SK-N-SH (cell line): ENCODE data around the gene NDUFAF8. TPM values are rescaled to one million over a fixed set of nuclear protein-coding genes. Genes with fewer than 3 reads are reported as not detected.
A peak's percentile ranks its signal among the peaks of the same experiment; 100 is the strongest.

Experiments used
- CTCF ChIA-PET: fragments of 300-600, 350-600 bp; formaldehyde crosslinking; extraction: SDS; loops from one replicate; lab custom pipeline; 2021; lab: Yijun Ruan, JAX
- POLR2A ChIA-PET: fragments of 350-600 bp; sonication (Branson Sonifier 250); formaldehyde crosslinking; extraction: SDS; loops from one replicate; lab custom pipeline; 2020; ENCODE audit warnings: antibody characterized with exemption, inconsistent platforms; lab: Yijun Ruan, JAX
- DNase-seq: peaks from one replicate; pipeline ENCODE4 v3.0.0; 2012
- H2AFZ ChIP-seq: fragments of 200-600 bp; sonication (generic); 2 replicates; pipeline ENCODE4 v1.8.1; 2016; ENCODE audit warnings: antibody characterized with exemption, mild to moderate bottlenecking, low read depth
- H3F3A ChIP-seq: fragments of 200-600 bp; sonication (generic); replicated peaks from 2 replicates; pipeline ENCODE3; 2016; ENCODE audit warnings: antibody characterized with exemption, mild to moderate bottlenecking; ENCODE audit not compliant: insufficient read depth
- H3K27ac ChIP-seq, 2 experiments: fragments of 200-500 bp in 1 of 2; fragments of 200-600 bp in 1 of 2; sonication (Bioruptor generic) in 1 of 2; sonication (generic), shearing (Covaris generic) in 1 of 2; 2 replicates each; pipeline versions ENCODE4 v1.5.1 to v1.6.1; 2014 to 2016; ENCODE audit warnings: low read depth in 2 of 2, inconsistent platforms in 1 of 2, low read length in 1 of 2, mild to moderate bottlenecking in 1 of 2, mixed read lengths in 1 of 2
- H3K27me3 ChIP-seq: fragments of 200-600 bp; sonication (generic), shearing (Covaris generic); 2 replicates; pipeline ENCODE4 v1.6.1; 2016; ENCODE audit warnings: mixed run types; ENCODE audit not compliant: insufficient read depth
- H3K36me3 ChIP-seq, 2 experiments: fragments of 200-500 bp in 1 of 2; fragments of 200-600 bp in 1 of 2; sonication (Bioruptor generic) in 1 of 2; sonication (generic) in 1 of 2; replicated peaks in 1 of 2; 2 replicates each; pipeline versions ENCODE3 to v1.5.1; 2014 to 2016; ENCODE audit warnings: low read length in 1 of 2, mild to moderate bottlenecking in 1 of 2; ENCODE audit not compliant: insufficient read depth in 2 of 2, control insufficient read depth in 1 of 2
- H3K4me1 ChIP-seq, 2 experiments: fragments of 200-500 bp in 1 of 2; fragments of 200-600 bp in 1 of 2; sonication (Bioruptor generic) in 1 of 2; sonication (generic), shearing (Covaris generic) in 1 of 2; 2 replicates each; pipeline versions ENCODE4 v1.5.1 to v1.6.1; 2014 to 2016; ENCODE audit warnings: low read depth in 1 of 2, low read length in 1 of 2, mixed run types in 1 of 2; ENCODE audit not compliant: insufficient read depth in 2 of 2, control insufficient read depth in 1 of 2
- H3K4me2 ChIP-seq: fragments of 200-600 bp; sonication (generic), shearing (Covaris generic); 2 replicates; pipeline ENCODE4 v1.6.1; 2017; ENCODE audit warnings: mixed run types
- H3K4me3 ChIP-seq, 2 experiments: fragments of 200-500 bp in 1 of 2; fragments of 200-600 bp in 1 of 2; sonication (Bioruptor generic) in 1 of 2; sonication (generic), shearing (Covaris generic) in 1 of 2; 2 replicates each; pipeline versions ENCODE4 v1.5.1 to v1.8.1; 2014 to 2016; ENCODE audit warnings: low read depth in 2 of 2, inconsistent platforms in 1 of 2, low read length in 1 of 2, mild to moderate bottlenecking in 1 of 2, mixed read lengths in 1 of 2, moderate library complexity in 1 of 2
- H3K79me2 ChIP-seq: fragments of 200-600 bp; sonication (generic); 2 replicates; pipeline ENCODE4 v1.8.1; 2017; ENCODE audit warnings: mild to moderate bottlenecking; ENCODE audit not compliant: insufficient read depth
- H3K9ac ChIP-seq: fragments of 200-600 bp; sonication (generic); 2 replicates; pipeline ENCODE4 v1.6.1; 2017; ENCODE audit warnings: mixed run types
- H3K9me2 ChIP-seq: fragments of 200-600 bp; sonication (generic); 2 replicates; pipeline ENCODE4 v1.6.1; 2017; ENCODE audit warnings: mixed run types
- H3K9me3 ChIP-seq: fragments of 200-600 bp; sonication (generic); 2 replicates; pipeline ENCODE4 v1.6.1; 2017; ENCODE audit warnings: mixed run types, mild to moderate bottlenecking, moderate library complexity
- H4K20me1 ChIP-seq: fragments of 200-600 bp; sonication (generic); 2 replicates; pipeline ENCODE4 v1.6.1; 2017; ENCODE audit warnings: mild to moderate bottlenecking, mixed run types; ENCODE audit not compliant: insufficient read depth
- CHD2 ChIP-seq: fragments of 150-350 bp; IDR thresholded peaks from 2 replicates; pipeline ENCODE4 v1.6.1; 2018; ENCODE audit warnings: low read length; ENCODE audit not compliant: partially characterized antibody
- CTCF ChIP-seq: fragments of 200-600 bp; sonication (generic); IDR thresholded peaks from 2 replicates; pipeline ENCODE4 v1.6.1; 2017; ENCODE audit warnings: antibody characterized with exemption, mild to moderate bottlenecking, moderate library complexity
- EP300 ChIP-seq, 2 experiments: IDR thresholded peaks; 2 replicates each; pipeline versions ENCODE4 v1.4.0 to v1.6.1; 2012; ENCODE audit warnings: borderline replicate concordance in 1 of 2, low read depth in 1 of 2, low read length in 1 of 2
- FOSL2 ChIP-seq: IDR thresholded peaks from 2 replicates; pipeline ENCODE4 v1.4.0; 2012; ENCODE audit warnings: low read depth, mild to moderate bottlenecking, moderate library complexity, borderline replicate concordance
- MEF2A ChIP-seq: IDR thresholded peaks from 2 replicates; pipeline ENCODE4 v1.4.0; 2012; ENCODE audit warnings: low read depth, borderline replicate concordance
- MXI1 ChIP-seq: IDR thresholded peaks from 2 replicates; pipeline ENCODE4 v1.6.1; 2012; ENCODE audit warnings: mild to moderate bottlenecking, low read depth, low read length, improper control_type of control experiment
- NRF1 ChIP-seq: IDR thresholded peaks from 2 replicates; pipeline ENCODE4 v1.6.1; 2012; ENCODE audit warnings: low read depth, mild to moderate bottlenecking, low read length
- RAD21 ChIP-seq: IDR thresholded peaks from 2 replicates; pipeline ENCODE4 v1.6.1; 2012; ENCODE audit warnings: mild to moderate bottlenecking, low read length
- RFX5 ChIP-seq: IDR thresholded peaks from 2 replicates; pipeline ENCODE4 v1.6.1; 2012; ENCODE audit warnings: mild to moderate bottlenecking, improper control_type of control experiment, low read length
- SIN3A ChIP-seq: IDR thresholded peaks from 2 replicates; pipeline ENCODE4 v1.6.1; 2012; ENCODE audit warnings: low read depth, mild to moderate bottlenecking, low read length, moderate library complexity, borderline replicate concordance
- TAF1 ChIP-seq: IDR thresholded peaks from 2 replicates; pipeline ENCODE4 v1.6.1; 2012; ENCODE audit warnings: low read depth, mild to moderate bottlenecking, low read length, moderate library complexity, borderline replicate concordance
- TCF12 ChIP-seq: IDR thresholded peaks from 2 replicates; pipeline ENCODE4 v1.4.0; 2012
- USF1 ChIP-seq: IDR thresholded peaks from 2 replicates; pipeline ENCODE4 v1.4.0; 2012; ENCODE audit warnings: low read depth, borderline replicate concordance
- YY1 ChIP-seq: IDR thresholded peaks from 2 replicates; pipeline ENCODE4 v1.4.0; 2012; ENCODE audit warnings: low read depth, mild to moderate bottlenecking
- WGBS: methylation state at CpG from one replicate; pipeline ENCODE4 v1.1.6; 2017; ENCODE audit warnings: low lambda C conversion rate; 5-methylcytosine and 5-hydroxymethylcytosine counted together
- polyA plus RNA-seq, 3 experiments: library from polyadenylated mRNA; depleted of rRNA; stranded (reverse); fragments of >200 nt; gene quantifications; 2 replicates each; pipeline ENCODE4 v1.2.3, GENCODE V29; 2012
- TF ChIP-seq, protein P1 (sequence below): IDR thresholded peaks from 2 replicates; pipeline ENCODE4 v1.4.0; 2012; ENCODE audit warnings: low read depth
- TF ChIP-seq, protein P2 (sequence below): IDR thresholded peaks from 2 replicates; pipeline ENCODE4 v1.6.1; 2012; ENCODE audit warnings: mild to moderate bottlenecking, low read depth, low read length, moderate library complexity

Gene NDUFAF8
- polyA plus RNA-seq, 1 of the 3 experiments (the other 2 are of a cell fraction): 229 TPM

DNA sequence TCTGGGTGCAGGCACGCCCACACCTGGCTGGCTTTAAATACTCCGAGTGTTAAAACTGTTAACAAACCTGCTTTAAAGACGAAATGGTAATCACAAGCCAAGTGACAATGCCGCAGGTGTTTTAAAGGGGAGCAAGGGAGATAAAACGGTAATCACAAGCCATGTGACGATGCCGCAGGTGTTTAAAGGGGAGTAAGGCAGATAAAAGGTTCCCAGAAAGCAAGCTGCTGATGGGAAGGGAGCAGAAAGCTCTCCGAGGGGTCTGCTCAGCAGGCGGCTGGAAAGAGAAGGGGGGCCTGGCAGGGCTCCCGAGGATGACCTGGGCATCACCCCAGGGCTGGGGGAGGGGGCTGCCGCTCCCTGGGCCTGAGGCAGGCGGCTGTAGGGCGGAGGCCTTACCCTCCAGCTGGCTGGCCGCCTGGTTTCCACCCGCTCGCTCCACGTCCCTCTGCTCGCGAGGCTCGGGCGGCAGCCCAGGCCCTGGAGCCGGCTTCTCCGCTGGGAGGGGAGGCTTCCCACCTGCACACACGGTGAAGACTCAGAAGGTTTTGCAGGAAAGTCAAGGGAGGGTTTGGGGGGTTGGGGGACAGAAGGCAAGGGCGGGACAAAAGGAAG, 12.1 kb downstream of the NDUFAF8 start:
- H3K36me3 ChIP-seq: peaks cover 39 to 42% of the 10 kb centered on the region in 2 experiments
- no peaks in the 10 kb centered on the region for H3K9me3 ChIP-seq
- H3K4me2 ChIP-seq: no peak overlapping the region
- DNase-seq: no peak
- no peaks in the 10 kb centered on the region for H3F3A ChIP-seq
- peak overlapping the region in 1 of 2 experiments; percentile 62; a peak in 2 of 4 replicates for H3K27ac ChIP-seq
- ChIA-PET POLR2A (no interaction called here), CTCF (interaction anchor here (1.1 to 11.3 kb wide), 9 partner anchors 9 to 350 kb away, joined by 3 to 140 read pairs (median 4); partner anchors contain the start of genes NDUFAF8 and TEPSIN)
- H3K9ac ChIP-seq: no peak overlapping the region
- H4K20me1 ChIP-seq: peaks cover 6% of the 10 kb centered on the region; the same call in 1 of the 2 replicates
- H3K4me3 ChIP-seq: no peak overlapping the region
- H3K9me2 ChIP-seq: no peaks in the 10 kb centered on the region
- WGBS: 91% methylated on average over 24 of the region's 25 CpGs
- H3K27me3 ChIP-seq: no peaks in the 10 kb centered on the region
- peaks cover 13% of the 10 kb centered on the region; the same call in 1 of the 2 replicates for H3K79me2 ChIP-seq
- no peak overlapping the region for H2AFZ ChIP-seq
- H3K4me1 ChIP-seq: peaks cover 0 to 27% of the 10 kb centered on the region in 2 experiments; a peak in 1 of 4 replicates
- TF ChIP-seq RFX5 (no peak), MEF2A (no peak), EP300 (IDR thresholded peaks at IDR 0.05; ENCODE audit: borderline replicate concordance in 1 of 2, low read depth in 1 of 2, low read length in 1 of 2) (no peak), CTCF (no peak), RAD21 (no peak), USF1 (no peak), CHD2 (no peak), FOSL2 (no peak), TCF12 (no peak), SIN3A (no peak), YY1 (no peak), NRF1 (no peak), TAF1 (no peak), MXI1 (no peak)
- TF ChIP-seq, protein P1, sequence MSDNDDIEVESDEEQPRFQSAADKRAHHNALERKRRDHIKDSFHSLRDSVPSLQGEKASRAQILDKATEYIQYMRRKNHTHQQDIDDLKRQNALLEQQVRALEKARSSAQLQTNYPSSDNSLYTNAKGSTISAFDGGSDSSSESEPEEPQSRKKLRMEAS: no peak
- TF ChIP-seq, protein P2, sequence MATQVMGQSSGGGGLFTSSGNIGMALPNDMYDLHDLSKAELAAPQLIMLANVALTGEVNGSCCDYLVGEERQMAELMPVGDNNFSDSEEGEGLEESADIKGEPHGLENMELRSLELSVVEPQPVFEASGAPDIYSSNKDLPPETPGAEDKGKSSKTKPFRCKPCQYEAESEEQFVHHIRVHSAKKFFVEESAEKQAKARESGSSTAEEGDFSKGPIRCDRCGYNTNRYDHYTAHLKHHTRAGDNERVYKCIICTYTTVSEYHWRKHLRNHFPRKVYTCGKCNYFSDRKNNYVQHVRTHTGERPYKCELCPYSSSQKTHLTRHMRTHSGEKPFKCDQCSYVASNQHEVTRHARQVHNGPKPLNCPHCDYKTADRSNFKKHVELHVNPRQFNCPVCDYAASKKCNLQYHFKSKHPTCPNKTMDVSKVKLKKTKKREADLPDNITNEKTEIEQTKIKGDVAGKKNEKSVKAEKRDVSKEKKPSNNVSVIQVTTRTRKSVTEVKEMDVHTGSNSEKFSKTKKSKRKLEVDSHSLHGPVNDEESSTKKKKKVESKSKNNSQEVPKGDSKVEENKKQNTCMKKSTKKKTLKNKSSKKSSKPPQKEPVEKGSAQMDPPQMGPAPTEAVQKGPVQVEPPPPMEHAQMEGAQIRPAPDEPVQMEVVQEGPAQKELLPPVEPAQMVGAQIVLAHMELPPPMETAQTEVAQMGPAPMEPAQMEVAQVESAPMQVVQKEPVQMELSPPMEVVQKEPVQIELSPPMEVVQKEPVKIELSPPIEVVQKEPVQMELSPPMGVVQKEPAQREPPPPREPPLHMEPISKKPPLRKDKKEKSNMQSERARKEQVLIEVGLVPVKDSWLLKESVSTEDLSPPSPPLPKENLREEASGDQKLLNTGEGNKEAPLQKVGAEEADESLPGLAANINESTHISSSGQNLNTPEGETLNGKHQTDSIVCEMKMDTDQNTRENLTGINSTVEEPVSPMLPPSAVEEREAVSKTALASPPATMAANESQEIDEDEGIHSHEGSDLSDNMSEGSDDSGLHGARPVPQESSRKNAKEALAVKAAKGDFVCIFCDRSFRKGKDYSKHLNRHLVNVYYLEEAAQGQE: no peak
